Measurements from ENCODE around the gene PTPN11.

PTPN11 gene

GRCh38 chr12:112540021-112540420, 121.3 kb downstream of the PTPN11 start:
- TF ChIP-seq, protein P1, sequence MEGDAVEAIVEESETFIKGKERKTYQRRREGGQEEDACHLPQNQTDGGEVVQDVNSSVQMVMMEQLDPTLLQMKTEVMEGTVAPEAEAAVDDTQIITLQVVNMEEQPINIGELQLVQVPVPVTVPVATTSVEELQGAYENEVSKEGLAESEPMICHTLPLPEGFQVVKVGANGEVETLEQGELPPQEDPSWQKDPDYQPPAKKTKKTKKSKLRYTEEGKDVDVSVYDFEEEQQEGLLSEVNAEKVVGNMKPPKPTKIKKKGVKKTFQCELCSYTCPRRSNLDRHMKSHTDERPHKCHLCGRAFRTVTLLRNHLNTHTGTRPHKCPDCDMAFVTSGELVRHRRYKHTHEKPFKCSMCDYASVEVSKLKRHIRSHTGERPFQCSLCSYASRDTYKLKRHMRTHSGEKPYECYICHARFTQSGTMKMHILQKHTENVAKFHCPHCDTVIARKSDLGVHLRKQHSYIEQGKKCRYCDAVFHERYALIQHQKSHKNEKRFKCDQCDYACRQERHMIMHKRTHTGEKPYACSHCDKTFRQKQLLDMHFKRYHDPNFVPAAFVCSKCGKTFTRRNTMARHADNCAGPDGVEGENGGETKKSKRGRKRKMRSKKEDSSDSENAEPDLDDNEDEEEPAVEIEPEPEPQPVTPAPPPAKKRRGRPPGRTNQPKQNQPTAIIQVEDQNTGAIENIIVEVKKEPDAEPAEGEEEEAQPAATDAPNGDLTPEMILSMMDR (conservative IDR thresholded peaks at IDR 0.05; ENCODE audit: low read depth, low read length), result no peak
- no peak overlapping the region for H3K9ac ChIP-seq
- no peaks in the 10 kb centered on the region for H3K27me3 ChIP-seq (ENCODE audit: insufficient read depth, low read depth)
- no peak overlapping the region for H3K4me2 ChIP-seq
- H4K20me1 ChIP-seq (ENCODE audit: insufficient read depth), result no peaks in the 10 kb centered on the region
- no peak overlapping the region for H3K27ac ChIP-seq
- peaks cover 20% of the 10 kb centered on the region for H3K4me1 ChIP-seq (ENCODE audit: low read depth, poor library complexity, severe bottlenecking)
- no peak overlapping the region for H3K4me3 ChIP-seq (IDR thresholded peaks at IDR 0.05; ENCODE audit: insufficient read depth, low read depth, low read length)
- no peak overlapping the region for H2AFZ ChIP-seq (ENCODE audit: low read depth)
- H3K79me2 ChIP-seq (ENCODE audit: insufficient read depth, low read depth), result no peaks in the 10 kb centered on the region
- H3K36me3 ChIP-seq (ENCODE audit: insufficient read depth), result no peaks in the 10 kb centered on the region

DNA sequence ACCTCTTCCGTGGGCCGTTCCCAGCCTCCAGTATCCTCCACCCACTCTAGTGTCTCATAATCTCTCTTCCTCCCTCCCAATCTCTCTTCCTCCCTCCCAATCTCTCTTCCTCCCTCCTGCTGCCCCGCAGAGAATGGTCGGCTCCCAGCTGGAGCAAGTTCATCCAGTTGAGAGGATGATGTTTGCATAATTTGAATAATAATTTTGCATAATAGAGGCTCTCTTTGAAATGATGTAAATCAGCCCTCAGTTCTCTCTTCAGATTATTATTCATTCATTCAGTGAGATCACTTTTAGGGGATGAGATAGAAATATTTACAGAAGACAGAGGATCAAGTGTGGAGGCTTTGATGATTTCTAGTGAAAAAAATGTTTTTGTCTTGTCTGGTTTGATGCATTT, 125.0 kb downstream of the PTPN11 start:
- no peaks in the 10 kb centered on the region for H3K36me3 ChIP-seq (ENCODE audit: insufficient read depth)
- H3K9ac ChIP-seq, result no peak overlapping the region
- H3K4me1 ChIP-seq (ENCODE audit: low read depth, poor library complexity, severe bottlenecking), result peaks cover 26% of the 10 kb centered on the region
- H3K4me2 ChIP-seq, result no peak overlapping the region
- H3K79me2 ChIP-seq (ENCODE audit: insufficient read depth, low read depth), result no peaks in the 10 kb centered on the region
- no peak overlapping the region for H2AFZ ChIP-seq (ENCODE audit: low read depth)
- TF ChIP-seq, protein P1 (conservative IDR thresholded peaks at IDR 0.05; ENCODE audit: low read depth, low read length), result no peak
- H3K27me3 ChIP-seq (ENCODE audit: insufficient read depth, low read depth), result no peaks in the 10 kb centered on the region
- H3K4me3 ChIP-seq (IDR thresholded peaks at IDR 0.05; ENCODE audit: insufficient read depth, low read depth, low read length), result no peak overlapping the region
- no peak overlapping the region for H3K27ac ChIP-seq
- H4K20me1 ChIP-seq (ENCODE audit: insufficient read depth), result no peaks in the 10 kb centered on the region

DNA sequence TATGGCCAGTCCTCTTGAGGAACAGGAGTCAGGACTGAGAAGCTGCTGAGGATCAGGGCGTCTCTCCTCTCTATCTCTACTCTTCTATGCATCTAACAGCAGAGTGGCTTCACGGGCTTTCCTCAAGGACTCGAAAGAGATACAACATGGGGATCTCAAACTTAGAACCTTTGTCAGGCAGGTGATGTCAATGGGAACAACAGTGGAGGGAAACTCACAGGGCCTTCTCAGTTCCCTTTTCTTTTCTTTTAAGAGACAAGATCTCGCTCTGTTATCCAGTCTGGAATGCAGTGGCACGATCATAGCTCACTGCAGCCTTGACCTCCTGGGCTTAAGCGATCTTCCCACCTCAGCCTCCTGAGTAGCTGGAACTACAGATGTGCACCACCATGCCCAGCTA, 127.6 kb downstream of the PTPN11 start:
- Histone ChIP-seq H3K27me3 (ENCODE audit: insufficient read depth, low read depth) (no peaks in the 10 kb centered on the region), H3K9ac (no peak overlapping the region)

DNA sequence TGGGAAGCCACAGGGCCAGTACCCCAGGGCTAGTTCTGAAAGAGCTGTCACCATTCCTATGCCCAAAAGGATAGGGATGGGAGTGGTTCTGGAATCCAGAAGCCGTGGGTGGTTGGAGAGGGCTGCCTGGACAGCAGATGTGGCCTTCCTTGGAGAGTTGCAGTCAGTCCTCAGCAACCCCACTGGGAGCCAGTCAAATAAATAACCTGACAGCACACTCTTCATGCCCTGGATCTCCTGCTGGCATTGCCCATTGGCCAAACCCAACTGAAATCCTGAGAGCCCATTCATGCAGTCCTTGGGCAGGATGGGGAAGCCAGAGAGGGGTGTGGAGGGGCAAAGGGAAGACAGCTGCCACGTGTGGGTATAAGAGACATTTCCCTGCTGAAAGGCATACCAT, 128.2 kb downstream of the PTPN11 start:
- Histone ChIP-seq H3K27ac (no peak overlapping the region), H3K4me2 (peak overlapping the region; percentile 36; the same call in 1 of the 2 replicates), H3K36me3 (ENCODE audit: insufficient read depth) (no peaks in the 10 kb centered on the region), H3K4me3 (IDR thresholded peaks at IDR 0.05; ENCODE audit: insufficient read depth, low read depth, low read length) (no peak overlapping the region), H3K9ac (no peak overlapping the region), H2AFZ (ENCODE audit: low read depth) (no peak overlapping the region), H4K20me1 (ENCODE audit: insufficient read depth) (no peaks in the 10 kb centered on the region), H3K4me1 (ENCODE audit: low read depth, poor library complexity, severe bottlenecking) (peaks cover 25% of the 10 kb centered on the region), H3K27me3 (ENCODE audit: insufficient read depth, low read depth) (no peaks in the 10 kb centered on the region), H3K79me2 (ENCODE audit: insufficient read depth, low read depth) (no peaks in the 10 kb centered on the region)
- TF ChIP-seq, protein P1 (conservative IDR thresholded peaks at IDR 0.05; ENCODE audit: low read depth, low read length), result no peak

More for the DNA sequence above, 127.6 kb downstream of the PTPN11 start:
- no peaks in the 10 kb centered on the region for H3K79me2 ChIP-seq (ENCODE audit: insufficient read depth, low read depth)
- H4K20me1 ChIP-seq (ENCODE audit: insufficient read depth), result no peaks in the 10 kb centered on the region
- H3K4me1 ChIP-seq (ENCODE audit: low read depth, poor library complexity, severe bottlenecking), result peaks cover 25% of the 10 kb centered on the region
- no peak overlapping the region for H3K4me2 ChIP-seq
- TF ChIP-seq, protein P1 (conservative IDR thresholded peaks at IDR 0.05; ENCODE audit: low read depth, low read length), result no peak
- H3K36me3 ChIP-seq (ENCODE audit: insufficient read depth), result no peaks in the 10 kb centered on the region
- no peak overlapping the region for H2AFZ ChIP-seq (ENCODE audit: low read depth)
- H3K4me3 ChIP-seq (IDR thresholded peaks at IDR 0.05; ENCODE audit: insufficient read depth, low read depth, low read length), result no peak overlapping the region
- no peak overlapping the region for H3K27ac ChIP-seq
